H9 (cell line): ENCODE results near the gene ZNF488. TPM values are rescaled to one million over a fixed set of nuclear protein-coding genes. Genes with fewer than 3 reads are reported as not detected.

ENCODE experiments used
- DNase-seq: peaks from one replicate; pipeline ENCODE4 v3.0.0-alpha.2; 2017
- H2AFZ ChIP-seq: one replicate; pipeline ENCODE4 v1.6.1; 2013; ENCODE audit warnings: mild to moderate bottlenecking, low read length, control low read depth, moderate library complexity
- H2AK5ac ChIP-seq: 2 replicates; pipeline ENCODE4 v1.6.1; 2013; ENCODE audit warnings: low read length, control low read depth, mixed read lengths; ENCODE audit not compliant: insufficient read length
- H2BK120ac ChIP-seq: one replicate; pipeline ENCODE4 v1.6.1; 2013; ENCODE audit warnings: low read depth, mild to moderate bottlenecking, low read length, control low read depth, inconsistent platforms; ENCODE audit not compliant: poor library complexity, severe bottlenecking
- H2BK12ac ChIP-seq: 2 replicates; pipeline ENCODE4 v1.6.1; 2013; ENCODE audit warnings: low read length, control low read depth, mixed read lengths, low read depth; ENCODE audit not compliant: insufficient read length
- H2BK15ac ChIP-seq: 2 replicates; pipeline ENCODE4 v1.6.1; 2013; ENCODE audit warnings: low read depth, low read length, control low read depth
- H2BK20ac ChIP-seq: one replicate; pipeline ENCODE4 v1.6.1; 2013; ENCODE audit warnings: low read depth, mild to moderate bottlenecking, low read length, control low read depth, inconsistent platforms; ENCODE audit not compliant: poor library complexity, severe bottlenecking
- H2BK5ac ChIP-seq: 2 replicates; pipeline ENCODE4 v1.6.1; 2013; ENCODE audit warnings: low read length, control low read depth, mixed read lengths; ENCODE audit not compliant: insufficient read length
- H3K14ac ChIP-seq: 2 replicates; pipeline ENCODE4 v1.6.1; 2013; ENCODE audit warnings: low read length, control low read depth; ENCODE audit not compliant: insufficient read depth
- H3K18ac ChIP-seq: 2 replicates; pipeline ENCODE4 v1.6.1; 2013; ENCODE audit warnings: low read depth, mild to moderate bottlenecking, mixed read lengths, low read length, control low read depth; ENCODE audit not compliant: insufficient read length
- H3K23ac ChIP-seq: 2 replicates; pipeline ENCODE4 v1.6.1; 2013; ENCODE audit warnings: low read length, control low read depth, mixed read lengths, low read depth; ENCODE audit not compliant: insufficient read length
- H3K23me2 ChIP-seq: 2 replicates; pipeline ENCODE4 v1.6.1; 2013; ENCODE audit warnings: low read depth, mild to moderate bottlenecking, mixed read lengths, low read length, control low read depth; ENCODE audit not compliant: insufficient read length, poor library complexity, severe bottlenecking
- H3K27ac ChIP-seq: 2 replicates; pipeline ENCODE4 v1.5.1; 2013; ENCODE audit warnings: low read length, control low read depth, mixed read lengths, low read depth; ENCODE audit not compliant: insufficient read length
- H3K27me3 ChIP-seq: 2 replicates; pipeline ENCODE4 v1.6.1; 2013; ENCODE audit warnings: low read length, control low read depth, inconsistent platforms; ENCODE audit not compliant: insufficient read depth
- H3K4ac ChIP-seq: 2 replicates; pipeline ENCODE4 v1.6.1; 2013; ENCODE audit warnings: low read depth, mild to moderate bottlenecking, control low read depth, inconsistent platforms, low read length, moderate library complexity
- H3K4me1 ChIP-seq: 2 replicates; pipeline ENCODE4 v1.6.1; 2013; ENCODE audit warnings: low read length, control low read depth, inconsistent platforms; ENCODE audit not compliant: insufficient read depth
- H3K4me2 ChIP-seq: 2 replicates; pipeline ENCODE4 v1.6.1; 2013; ENCODE audit warnings: low read length, control low read depth, mixed read lengths; ENCODE audit not compliant: insufficient read length, insufficient read depth
- H3K56ac ChIP-seq: 2 replicates; pipeline ENCODE4 v1.6.1; 2013; ENCODE audit warnings: low read depth, mild to moderate bottlenecking, mixed read lengths, low read length, control low read depth; ENCODE audit not compliant: insufficient read length
- H3K79me1 ChIP-seq: 2 replicates; pipeline ENCODE4 v1.6.1; 2013; ENCODE audit warnings: low read depth, mild to moderate bottlenecking, moderate library complexity, low read length, control low read depth, inconsistent platforms; ENCODE audit not compliant: insufficient read depth, poor library complexity, severe bottlenecking
- H3K79me2 ChIP-seq: 2 replicates; pipeline ENCODE4 v1.6.1; 2013; ENCODE audit warnings: low read length, control low read depth, inconsistent platforms; ENCODE audit not compliant: insufficient read depth
- H3K9ac ChIP-seq: 2 replicates; pipeline ENCODE4 v1.6.1; 2013; ENCODE audit warnings: low read length, control low read depth, mixed read lengths; ENCODE audit not compliant: insufficient read length; ENCODE audit errors: extremely low read depth
- H3K9me3 ChIP-seq: one replicate; pipeline ENCODE4 v1.6.1; 2013; ENCODE audit warnings: low read depth, low read length, inconsistent platforms; ENCODE audit not compliant: control insufficient read depth
- H3T11ph ChIP-seq: one replicate; pipeline ENCODE4 v1.6.1; 2013; ENCODE audit warnings: mild to moderate bottlenecking, low read length, control low read depth, inconsistent platforms
- H4K20me1 ChIP-seq: one replicate; pipeline ENCODE4 v1.6.1; 2013; ENCODE audit not compliant: control insufficient read depth, insufficient read length, insufficient read depth
- H4K5ac ChIP-seq: 2 replicates; pipeline ENCODE4 v1.6.1; 2013; ENCODE audit warnings: low read depth, mild to moderate bottlenecking, mixed read lengths, low read length, control low read depth; ENCODE audit not compliant: insufficient read length
- H4K8ac ChIP-seq: replicated peaks from 2 replicates; pipeline ENCODE4 v1.6.1; 2013; ENCODE audit warnings: low read length, control low read depth, mixed read lengths, low read depth; ENCODE audit not compliant: insufficient read length
- H4K91ac ChIP-seq: 2 replicates; pipeline ENCODE4 v1.6.1; 2013; ENCODE audit warnings: low read depth, mild to moderate bottlenecking, moderate library complexity, mixed read lengths, low read length, control low read depth; ENCODE audit not compliant: insufficient read length
- H3K27ac Mint-ChIP-seq, 3 experiments: 2 replicates in 2 of 3; 3 replicates in 1 of 3; pipeline ENCODE4 v1.8.0; 2020 to 2021; ENCODE audit warnings: mixed read lengths in 3 of 3, mild to moderate bottlenecking in 1 of 3, moderate library complexity in 1 of 3
- H3K27me3 Mint-ChIP-seq: 2 replicates; pipeline ENCODE4 v1.8.0; 2021; ENCODE audit warnings: low read depth, mild to moderate bottlenecking, moderate library complexity, mixed read lengths
- H3K36me3 Mint-ChIP-seq, 3 experiments: 2 replicates in 2 of 3; 3 replicates in 1 of 3; pipeline ENCODE4 v1.8.0; 2020 to 2021; ENCODE audit warnings: low read depth in 3 of 3, mixed read lengths in 3 of 3; ENCODE audit not compliant: insufficient read depth in 1 of 3
- H3K4me1 Mint-ChIP-seq, 2 experiments: 2 replicates each; pipeline ENCODE4 v1.8.0; 2020; ENCODE audit warnings: mixed read lengths in 2 of 2
- H3K4me3 Mint-ChIP-seq, 2 experiments: 2 replicates in 1 of 2; 3 replicates in 1 of 2; pipeline ENCODE4 v1.8.0; 2020 to 2021; ENCODE audit warnings: mild to moderate bottlenecking in 2 of 2, mixed read lengths in 2 of 2, moderate library complexity in 1 of 2
- H3K9me3 Mint-ChIP-seq, 2 experiments: 2 replicates in 1 of 2; 3 replicates in 1 of 2; pipeline ENCODE4 v1.8.0; 2020; ENCODE audit warnings: mild to moderate bottlenecking in 2 of 2, mixed read lengths in 2 of 2, moderate library complexity in 1 of 2
- CTCF ChIP-seq: fragments of 200-600 bp; sonication (generic); conservative IDR thresholded peaks from 3 replicates; pipeline ENCODE4 v1.8.0; 2021; ENCODE audit warnings: antibody characterized with exemption, mild to moderate bottlenecking
- WGBS: extraction: QIAGEN DNeasy Blood & Tissue Kit; methylation state at CpG from one replicate; pipeline ENCODE4 v1.1.7; 2013; ENCODE audit warnings: missing lambda C conversion rate, low lambda C conversion rate, mixed read lengths; ENCODE audit not compliant: insufficient read length; ENCODE audit errors: extremely low coverage; 5-methylcytosine and 5-hydroxymethylcytosine counted together
- total RNA-seq: library from RNA; stranded (reverse); gene quantifications from 2 replicates; pipeline ENCODE4 v1.2.1, GENCODE V29; 2021

The ZNF488 gene
- total RNA-seq, 1 experiment from 2014 or later, result 2.9 TPM

- no peaks in the 10 kb centered on the region for H3K79me2 ChIP-seq
- no peaks in the 10 kb centered on the region for H3K36me3 Mint-ChIP-seq
- no peak within 1 kb of the TSS for H2BK120ac ChIP-seq
- no peaks in the 10 kb centered on the region for H3K27me3 ChIP-seq
- H3K27ac Mint-ChIP-seq, result no peak within 1 kb of the TSS; a peak in 2 of 7 replicates
- H3K4me3 Mint-ChIP-seq, result no peak within 1 kb of the TSS; a peak in 1 of 5 replicates
- H3K9me3 ChIP-seq, result no peaks in the 10 kb centered on the region
- H3K27me3 Mint-ChIP-seq, result no peaks in the 10 kb centered on the region; the same call in none of the 2 replicates
- no peak within 1 kb of the TSS for H3K56ac ChIP-seq
- no peak for TF ChIP-seq CTCF
- no peaks in the 10 kb centered on the region; the same call in 1 of the 2 replicates for H3K4me1 ChIP-seq
- no peak within 1 kb of the TSS for H3T11ph ChIP-seq
- no peaks in the 10 kb centered on the region for H3K23me2 ChIP-seq
- H3K23ac ChIP-seq, result no peak within 1 kb of the TSS
- no peaks in the 10 kb centered on the region for H3K79me1 ChIP-seq
- no peak within 1 kb of the TSS for H2AFZ ChIP-seq
- no peak within 1 kb of the TSS for H2AK5ac ChIP-seq
- no peak within 1 kb of the TSS for H2BK20ac ChIP-seq
- H2BK12ac ChIP-seq, result no peak within 1 kb of the TSS
- no peak within 1 kb of the TSS for H3K27ac ChIP-seq
- no peak for DNase-seq
- H3K14ac ChIP-seq, result no peak within 1 kb of the TSS
- H2BK5ac ChIP-seq, result no peak within 1 kb of the TSS
- peaks cover 1 to 4% of the 10 kb centered on the region in 2 experiments; a peak in 1 of 4 replicates for H3K4me1 Mint-ChIP-seq
- H3K9me3 Mint-ChIP-seq, result no peaks in the 10 kb centered on the region
- no peak within 1 kb of the TSS for H2BK15ac ChIP-seq
- no peak within 1 kb of the TSS for H4K8ac ChIP-seq
- no peak within 1 kb of the TSS for H3K9ac ChIP-seq
- no peak within 1 kb of the TSS for H3K4ac ChIP-seq
- H4K5ac ChIP-seq, result no peak within 1 kb of the TSS
- no CpG with 5 or more reads among the region's 5 CpGs for WGBS
- no peak within 1 kb of the TSS for H4K91ac ChIP-seq
- H4K20me1 ChIP-seq, result no peaks in the 10 kb centered on the region
- H3K4me2 ChIP-seq, result no peak within 1 kb of the TSS
- no peak within 1 kb of the TSS for H3K18ac ChIP-seq
Observed at GRCh38 chr10:47348138-47348651, 35.9 kb downstream of the ZNF488 start, which contains the start of gene RBP3. TSS of gene RBP3 (plus strand) at chr10:47348363. CDS start at chr10:47348485, 122 bp downstream.
